ENCODE measurements around the gene ID2. TPM values are rescaled to one million over a fixed set of nuclear protein-coding genes. Genes with fewer than 3 reads are reported as not detected.
A peak's percentile ranks its signal among the peaks of the same experiment; 100 is the strongest.

ID2 gene
- polyA plus RNA-seq, 2 donors = 12.7 to 23.1 TPM

- peak overlapping the region; percentile 86 to 89 for H3K27ac ChIP-seq (ENCODE audit: low read depth in 2 of 2, low read length in 1 of 2)
- no peaks in the 10 kb centered on the region for H3K36me3 ChIP-seq (ENCODE audit: control insufficient read depth in 2 of 2, insufficient read depth in 2 of 2, low read length in 1 of 2)
- H3K4me1 ChIP-seq (ENCODE audit: control insufficient read depth in 2 of 2, insufficient read depth in 2 of 2, low read length in 1 of 2) = peaks cover 2 to 5% of the 10 kb centered on the region in 2 donors
- 1 to 2% methylated on average over 29 of the region's 30 CpGs for WGBS, 2 donors
- H3K4me3 ChIP-seq (ENCODE audit: low read depth in 1 of 2, low read length in 2 of 2) = peak overlapping the region; percentile 53 to 57
- H3K9me3 ChIP-seq (ENCODE audit: control insufficient read depth in 2 of 2, insufficient read depth in 1 of 2, low read depth in 1 of 2, low read length in 1 of 2) = no peaks in the 10 kb centered on the region
- H3K27me3 ChIP-seq (ENCODE audit: control insufficient read depth in 1 of 2, insufficient read depth in 2 of 2, low read length in 2 of 2) = no peaks in the 10 kb centered on the region
Measured at GRCh38 chr2:8680822-8681760, 765 bp upstream of the ID2 start.

- no peaks in the 10 kb centered on the region for H3K9me3 ChIP-seq (ENCODE audit: control insufficient read depth in 2 of 2, insufficient read depth in 1 of 2, low read depth in 1 of 2, low read length in 1 of 2)
- H3K27ac ChIP-seq (ENCODE audit: low read depth in 2 of 2, low read length in 1 of 2) = peak overlapping the region; percentile 72 to 76
- H3K4me1 ChIP-seq (ENCODE audit: control insufficient read depth in 2 of 2, insufficient read depth in 2 of 2, low read length in 1 of 2) = peaks cover 2% of the 10 kb centered on the region in 2 donors
- H3K27me3 ChIP-seq (ENCODE audit: control insufficient read depth in 1 of 2, insufficient read depth in 2 of 2, low read length in 2 of 2) = no peaks in the 10 kb centered on the region
- H3K4me3 ChIP-seq (ENCODE audit: low read depth in 1 of 2, low read length in 2 of 2) = peak overlapping the region; percentile 50 to 68
- H3K36me3 ChIP-seq (ENCODE audit: control insufficient read depth in 2 of 2, insufficient read depth in 2 of 2, low read length in 1 of 2) = no peaks in the 10 kb centered on the region
- WGBS, 2 donors = 3 to 5% methylated on average over 30 of the region's 30 CpGs
Measured at GRCh38 chr2:8682719-8683667, 1.1 kb downstream of the ID2 start.

GRCh38 chr2:8684540-8684877, 2.7 kb downstream of the ID2 start:
- H3K27me3 ChIP-seq (ENCODE audit: control insufficient read depth in 1 of 2, insufficient read depth in 2 of 2, low read length in 2 of 2) = no peaks in the 10 kb centered on the region
- H3K27ac ChIP-seq (ENCODE audit: low read depth in 2 of 2, low read length in 1 of 2) = peak overlapping the region; percentile 51 to 79
- WGBS, 2 donors = 15 to 16% methylated on average over 3 of the region's 3 CpGs
- H3K4me3 ChIP-seq (ENCODE audit: low read depth in 1 of 2, low read length in 2 of 2) = peak overlapping the region; percentile 54 to 66
- H3K9me3 ChIP-seq (ENCODE audit: control insufficient read depth in 2 of 2, insufficient read depth in 1 of 2, low read depth in 1 of 2, low read length in 1 of 2) = no peaks in the 10 kb centered on the region
- no peaks in the 10 kb centered on the region for H3K36me3 ChIP-seq (ENCODE audit: control insufficient read depth in 2 of 2, insufficient read depth in 2 of 2, low read length in 1 of 2)
- peaks cover 0 to 2% of the 10 kb centered on the region in 2 donors for H3K4me1 ChIP-seq (ENCODE audit: control insufficient read depth in 2 of 2, insufficient read depth in 2 of 2, low read length in 1 of 2)

- H3K27ac ChIP-seq (ENCODE audit: low read depth in 2 of 2, low read length in 1 of 2) = peak overlapping the region; percentile 51 to 79
- peaks cover 0 to 2% of the 10 kb centered on the region in 2 donors for H3K4me1 ChIP-seq (ENCODE audit: control insufficient read depth in 2 of 2, insufficient read depth in 2 of 2, low read length in 1 of 2)
- H3K27me3 ChIP-seq (ENCODE audit: control insufficient read depth in 1 of 2, insufficient read depth in 2 of 2, low read length in 2 of 2) = no peaks in the 10 kb centered on the region
- no peaks in the 10 kb centered on the region for H3K36me3 ChIP-seq (ENCODE audit: control insufficient read depth in 2 of 2, insufficient read depth in 2 of 2, low read length in 1 of 2)
- H3K4me3 ChIP-seq (ENCODE audit: low read depth in 1 of 2, low read length in 2 of 2) = peak overlapping the region; percentile 54 to 66
- WGBS, 2 donors = 1% methylated on average over 73 to 87 of the region's 87 CpGs
- H3K9me3 ChIP-seq (ENCODE audit: control insufficient read depth in 2 of 2, insufficient read depth in 1 of 2, low read depth in 1 of 2, low read length in 1 of 2) = no peaks in the 10 kb centered on the region
Measured at GRCh38 chr2:8684878-8685696, 3.2 kb downstream of the ID2 start.

- WGBS, 2 donors = 0 to 1% methylated on average over 50 of the region's 50 CpGs
- no peaks in the 10 kb centered on the region for H3K27me3 ChIP-seq (ENCODE audit: control insufficient read depth in 1 of 2, insufficient read depth in 2 of 2, low read length in 2 of 2)
Measured at GRCh38 chr2:8685697-8686358, 4.0 kb downstream of the ID2 start.

GRCh38 chr2:8691859-8692437, 10.1 kb downstream of the ID2 start:
- no peaks in the 10 kb centered on the region for H3K36me3 ChIP-seq (ENCODE audit: control insufficient read depth in 2 of 2, insufficient read depth in 2 of 2, low read length in 1 of 2)
- no peak overlapping the region for H3K27ac ChIP-seq (ENCODE audit: low read depth in 2 of 2, low read length in 1 of 2)
- H3K4me1 ChIP-seq (ENCODE audit: control insufficient read depth in 2 of 2, insufficient read depth in 2 of 2, low read length in 1 of 2) = peaks cover 0 to 5% of the 10 kb centered on the region in 2 donors
- H3K4me3 ChIP-seq (ENCODE audit: low read depth in 1 of 2, low read length in 2 of 2) = no peak overlapping the region
- WGBS, 2 donors = 92 to 95% methylated on average over 9 of the region's 9 CpGs
- H3K9me3 ChIP-seq (ENCODE audit: control insufficient read depth in 2 of 2, insufficient read depth in 1 of 2, low read depth in 1 of 2, low read length in 1 of 2) = no peaks in the 10 kb centered on the region
- H3K27me3 ChIP-seq (ENCODE audit: control insufficient read depth in 1 of 2, insufficient read depth in 2 of 2, low read length in 2 of 2) = no peaks in the 10 kb centered on the region

More at GRCh38 chr2:8685697-8686358, 4.0 kb downstream of the ID2 start:
- Histone ChIP-seq H3K9me3 (ENCODE audit: control insufficient read depth in 2 of 2, insufficient read depth in 1 of 2, low read depth in 1 of 2, low read length in 1 of 2) (no peaks in the 10 kb centered on the region), H3K36me3 (ENCODE audit: control insufficient read depth in 2 of 2, insufficient read depth in 2 of 2, low read length in 1 of 2) (no peaks in the 10 kb centered on the region), H3K4me1 (ENCODE audit: control insufficient read depth in 2 of 2, insufficient read depth in 2 of 2, low read length in 1 of 2) (peaks cover 0 to 2% of the 10 kb centered on the region in 2 donors), H3K27ac (ENCODE audit: low read depth in 2 of 2, low read length in 1 of 2) (peak overlapping the region; percentile 51 to 79), H3K4me3 (ENCODE audit: low read depth in 1 of 2, low read length in 2 of 2) (peak overlapping the region; percentile 54 to 66)

GRCh38 chr2:8692783-8693156, 10.9 kb downstream of the ID2 start:
- Histone ChIP-seq H3K27me3 (ENCODE audit: control insufficient read depth in 1 of 2, insufficient read depth in 2 of 2, low read length in 2 of 2) (no peaks in the 10 kb centered on the region), H3K27ac (ENCODE audit: low read depth in 2 of 2, low read length in 1 of 2) (no peak overlapping the region), H3K36me3 (ENCODE audit: control insufficient read depth in 2 of 2, insufficient read depth in 2 of 2, low read length in 1 of 2) (no peaks in the 10 kb centered on the region), H3K4me3 (ENCODE audit: low read depth in 1 of 2, low read length in 2 of 2) (peak overlapping the region in 1 of 2 donors; percentile 42), H3K9me3 (ENCODE audit: control insufficient read depth in 2 of 2, insufficient read depth in 1 of 2, low read depth in 1 of 2, low read length in 1 of 2) (no peaks in the 10 kb centered on the region), H3K4me1 (ENCODE audit: control insufficient read depth in 2 of 2, insufficient read depth in 2 of 2, low read length in 1 of 2) (peaks cover 0 to 5% of the 10 kb centered on the region in 2 donors)
- 25 to 31% methylated on average over 7 of the region's 7 CpGs for WGBS, 2 donors

GRCh38 chr2:8693157-8693821, 11.4 kb downstream of the ID2 start:
- H3K4me1 ChIP-seq (ENCODE audit: control insufficient read depth in 2 of 2, insufficient read depth in 2 of 2, low read length in 1 of 2) = peaks cover 0 to 5% of the 10 kb centered on the region in 2 donors
- H3K4me3 ChIP-seq (ENCODE audit: low read depth in 1 of 2, low read length in 2 of 2) = peak overlapping the region in 1 of 2 donors; percentile 42
- no peaks in the 10 kb centered on the region for H3K36me3 ChIP-seq (ENCODE audit: control insufficient read depth in 2 of 2, insufficient read depth in 2 of 2, low read length in 1 of 2)
- H3K9me3 ChIP-seq (ENCODE audit: control insufficient read depth in 2 of 2, insufficient read depth in 1 of 2, low read depth in 1 of 2, low read length in 1 of 2) = no peaks in the 10 kb centered on the region
- WGBS, 2 donors = 17 to 18% methylated on average over 26 to 30 of the region's 30 CpGs
- no peak overlapping the region for H3K27ac ChIP-seq (ENCODE audit: low read depth in 2 of 2, low read length in 1 of 2)
- no peaks in the 10 kb centered on the region for H3K27me3 ChIP-seq (ENCODE audit: control insufficient read depth in 1 of 2, insufficient read depth in 2 of 2, low read length in 2 of 2)

Measured in esophagus (tissue), 2 donors.